ENCODE measurements around the gene CYB561. TPM values are rescaled to one million over a fixed set of nuclear protein-coding genes. Genes with fewer than 3 reads are reported as not detected.

CYB561 gene

GRCh38 chr17:63390090-63390489 lies 56.0 kb downstream of the CYB561 start:
- Histone ChIP-seq H3K4me3 (ENCODE audit: low read length) (no peak overlapping the region), H3K4me2 (ENCODE audit: low read length) (no peak overlapping the region), H3K9me3 (replicated peaks; ENCODE audit: low read length) (no peaks in the 10 kb centered on the region), H3K36me3 (ENCODE audit: insufficient read depth, low read length) (peaks cover 34% of the 10 kb centered on the region), H3K4me1 (ENCODE audit: control insufficient read depth, insufficient read depth, low read length) (peaks cover 9% of the 10 kb centered on the region), H3K27me3 (ENCODE audit: control insufficient read depth, insufficient read depth, low read length) (no peaks in the 10 kb centered on the region), H3K9ac (ENCODE audit: low read depth, low read length) (no peak overlapping the region)

DNA sequence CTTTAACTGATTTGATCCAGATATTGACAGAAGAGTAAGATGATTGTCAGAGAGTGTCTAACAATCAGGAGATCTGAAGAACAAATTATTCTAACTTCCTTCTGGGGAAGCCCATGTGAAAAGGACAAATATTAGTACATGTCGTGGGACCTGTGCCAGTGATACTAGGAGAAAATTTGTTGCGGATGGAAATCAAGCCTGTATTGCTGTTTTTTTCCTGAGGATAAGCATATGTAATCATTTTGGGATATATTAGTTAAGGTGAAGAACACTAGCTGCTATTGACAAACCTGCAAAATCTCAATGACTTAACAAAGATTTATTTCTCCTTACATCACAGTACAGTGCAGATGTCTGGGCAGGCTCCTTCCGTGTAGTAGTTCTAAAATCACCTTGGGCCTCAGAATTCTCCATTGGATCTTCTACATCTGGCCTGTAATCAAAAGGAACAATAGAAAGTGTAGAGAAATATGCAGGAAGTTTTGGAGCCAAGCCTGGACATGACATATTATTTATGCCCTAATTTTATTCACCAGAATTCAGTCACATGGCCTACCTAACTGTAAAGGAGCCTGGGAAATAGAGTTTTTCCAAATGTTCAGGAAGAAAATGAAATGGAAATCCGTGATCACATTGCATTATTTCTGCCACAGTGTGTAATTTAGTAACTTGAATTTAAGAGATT lies 58.3 kb downstream of the CYB561 start:
- no peak overlapping the region for H3K4me2 ChIP-seq (ENCODE audit: low read length)
- H3K9me3 ChIP-seq (replicated peaks; ENCODE audit: low read length) = no peaks in the 10 kb centered on the region
- H3K4me3 ChIP-seq (ENCODE audit: low read length) = no peak overlapping the region
- peaks cover 37% of the 10 kb centered on the region for H3K36me3 ChIP-seq (ENCODE audit: insufficient read depth, low read length)
- no peak overlapping the region for H3K9ac ChIP-seq (ENCODE audit: low read depth, low read length)
- H3K27me3 ChIP-seq (ENCODE audit: control insufficient read depth, insufficient read depth, low read length) = no peaks in the 10 kb centered on the region
- peaks cover 5% of the 10 kb centered on the region for H3K4me1 ChIP-seq (ENCODE audit: control insufficient read depth, insufficient read depth, low read length)

- Histone ChIP-seq H3K4me3 (ENCODE audit: low read length) (no peak overlapping the region), H3K27me3 (ENCODE audit: control insufficient read depth, insufficient read depth, low read length) (no peaks in the 10 kb centered on the region), H3K4me1 (ENCODE audit: control insufficient read depth, insufficient read depth, low read length) (peaks cover 16% of the 10 kb centered on the region), H3K9me3 (replicated peaks; ENCODE audit: low read length) (no peaks in the 10 kb centered on the region), H3K9ac (ENCODE audit: low read depth, low read length) (no peak overlapping the region), H3K4me2 (ENCODE audit: low read length) (no peak overlapping the region), H3K36me3 (ENCODE audit: insufficient read depth, low read length) (peaks cover 32% of the 10 kb centered on the region)
These were observed 63.3 kb downstream of the CYB561 start for GRCh38 chr17:63382826-63383225.

Small RNA genes within 50 kb of the gene (small RNA-seq; reads per million reads assigned to genes)
- gene AC005828.6 = not detected

All from skeletal muscle satellite cell (primary cell).